ENCODE measurements around the gene AGT. TPM values are rescaled to one million over a fixed set of nuclear protein-coding genes. Genes with fewer than 3 reads are reported as not detected.

AGT gene
- polyA plus RNA-seq, 12 donors: 4.3 to 33.9 (median 15.0) TPM; not detected in 1

Other genes starting within 250 kb of the AGT start
- gene COG2, start 71.6 kb downstream of the AGT start, polyA plus RNA-seq (ENCODE audit: insufficient read length in 12 of 12): 10 to 100 TPM in 11 of 12 donors, not detected in 1; 14.7 to 26.4 (median 21.9) TPM
- gene CAPN9, start 33.3 kb upstream of the AGT start, polyA plus RNA-seq (ENCODE audit: insufficient read length in 12 of 12): 1 to 10 TPM in 6 of 12 donors, under 1 TPM in 5, not detected in 1; 0.38 to 4.9 (median 1.2) TPM
- 100 to 1,000 TPM in 2 of 12 donors, 10 to 100 TPM in 10; 59.5 to 148 (median 70.9) TPM for gene C1orf198, start 154.4 kb upstream of the AGT start, polyA plus RNA-seq (ENCODE audit: insufficient read length in 12 of 12)